Kidney epithelial cell (primary cell): Measurements from ENCODE around the gene ZBTB16. TPM values are rescaled to one million over a fixed set of nuclear protein-coding genes. Genes with fewer than 3 reads are reported as not detected.

ENCODE experiments used
- DNase-seq: peaks from one replicate; pipeline ENCODE4 v3.0.0-alpha.2; 2010; ENCODE audit warnings: low read depth
- H3K27me3 ChIP-seq: 2 replicates; pipeline ENCODE4 v1.6.0; 2011; ENCODE audit warnings: low read length; ENCODE audit not compliant: control insufficient read depth, insufficient read depth
- H3K36me3 ChIP-seq: 2 replicates; pipeline ENCODE4 v1.5.1; 2011; ENCODE audit warnings: low read length; ENCODE audit not compliant: control insufficient read depth, insufficient read depth
- H3K4me3 ChIP-seq: 2 replicates; pipeline ENCODE4 v1.5.1; 2011; ENCODE audit warnings: low read depth, mild to moderate bottlenecking, control low read depth, low read length
- total RNA-seq: library from RNA; depleted of rRNA; stranded (reverse); fragments of >200 nt; gene quantifications from 2 replicates; pipeline ENCODE4 v1.2.3, GENCODE V29; 2015
- TF ChIP-seq, protein P1 (sequence below): IDR thresholded peaks from 2 replicates; pipeline ENCODE4 v1.5.1; 2011; ENCODE audit warnings: mild to moderate bottlenecking, moderate library complexity, low read length, control low read depth, inconsistent platforms; ENCODE audit not compliant: insufficient read depth, poor library complexity, severe bottlenecking

ZBTB16 gene
- total RNA-seq, 1 donor from 2014 or later: 0.08 TPM

- no peak overlapping the region for H3K4me3 ChIP-seq
- no peaks in the 10 kb centered on the region for H3K36me3 ChIP-seq
- peak; percentile 95 for DNase-seq
- peaks cover 12% of the 10 kb centered on the region for H3K27me3 ChIP-seq
- TF ChIP-seq, protein P1, sequence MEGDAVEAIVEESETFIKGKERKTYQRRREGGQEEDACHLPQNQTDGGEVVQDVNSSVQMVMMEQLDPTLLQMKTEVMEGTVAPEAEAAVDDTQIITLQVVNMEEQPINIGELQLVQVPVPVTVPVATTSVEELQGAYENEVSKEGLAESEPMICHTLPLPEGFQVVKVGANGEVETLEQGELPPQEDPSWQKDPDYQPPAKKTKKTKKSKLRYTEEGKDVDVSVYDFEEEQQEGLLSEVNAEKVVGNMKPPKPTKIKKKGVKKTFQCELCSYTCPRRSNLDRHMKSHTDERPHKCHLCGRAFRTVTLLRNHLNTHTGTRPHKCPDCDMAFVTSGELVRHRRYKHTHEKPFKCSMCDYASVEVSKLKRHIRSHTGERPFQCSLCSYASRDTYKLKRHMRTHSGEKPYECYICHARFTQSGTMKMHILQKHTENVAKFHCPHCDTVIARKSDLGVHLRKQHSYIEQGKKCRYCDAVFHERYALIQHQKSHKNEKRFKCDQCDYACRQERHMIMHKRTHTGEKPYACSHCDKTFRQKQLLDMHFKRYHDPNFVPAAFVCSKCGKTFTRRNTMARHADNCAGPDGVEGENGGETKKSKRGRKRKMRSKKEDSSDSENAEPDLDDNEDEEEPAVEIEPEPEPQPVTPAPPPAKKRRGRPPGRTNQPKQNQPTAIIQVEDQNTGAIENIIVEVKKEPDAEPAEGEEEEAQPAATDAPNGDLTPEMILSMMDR: no peak
Observed at GRCh38 chr11:114159802-114160632, 100.5 kb downstream of the ZBTB16 start.

DNA sequence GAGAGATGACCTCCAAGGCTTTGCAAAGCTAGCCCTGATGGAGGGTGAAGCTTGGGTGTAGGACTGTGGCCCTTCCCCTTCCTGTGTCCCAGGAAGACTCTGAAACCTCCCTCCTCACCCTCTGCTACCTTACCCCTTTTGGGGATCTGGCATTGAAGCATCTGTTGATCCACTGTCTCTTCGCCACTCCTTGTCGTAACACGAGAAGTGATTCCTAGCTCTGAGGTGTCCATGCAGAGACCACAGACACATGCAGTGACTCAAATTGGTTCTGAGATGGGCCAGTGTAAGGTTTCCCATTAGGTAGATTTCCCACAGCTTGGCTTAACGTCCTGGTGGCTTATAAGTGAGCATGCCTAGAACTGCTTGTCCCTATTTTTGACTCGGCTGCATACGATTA is 101.4 kb downstream of the ZBTB16 start:
- no peak for DNase-seq
- no peak overlapping the region for H3K4me3 ChIP-seq
- TF ChIP-seq, protein P1: no peak
- no peaks in the 10 kb centered on the region for H3K36me3 ChIP-seq
- peaks cover 12% of the 10 kb centered on the region for H3K27me3 ChIP-seq

DNA sequence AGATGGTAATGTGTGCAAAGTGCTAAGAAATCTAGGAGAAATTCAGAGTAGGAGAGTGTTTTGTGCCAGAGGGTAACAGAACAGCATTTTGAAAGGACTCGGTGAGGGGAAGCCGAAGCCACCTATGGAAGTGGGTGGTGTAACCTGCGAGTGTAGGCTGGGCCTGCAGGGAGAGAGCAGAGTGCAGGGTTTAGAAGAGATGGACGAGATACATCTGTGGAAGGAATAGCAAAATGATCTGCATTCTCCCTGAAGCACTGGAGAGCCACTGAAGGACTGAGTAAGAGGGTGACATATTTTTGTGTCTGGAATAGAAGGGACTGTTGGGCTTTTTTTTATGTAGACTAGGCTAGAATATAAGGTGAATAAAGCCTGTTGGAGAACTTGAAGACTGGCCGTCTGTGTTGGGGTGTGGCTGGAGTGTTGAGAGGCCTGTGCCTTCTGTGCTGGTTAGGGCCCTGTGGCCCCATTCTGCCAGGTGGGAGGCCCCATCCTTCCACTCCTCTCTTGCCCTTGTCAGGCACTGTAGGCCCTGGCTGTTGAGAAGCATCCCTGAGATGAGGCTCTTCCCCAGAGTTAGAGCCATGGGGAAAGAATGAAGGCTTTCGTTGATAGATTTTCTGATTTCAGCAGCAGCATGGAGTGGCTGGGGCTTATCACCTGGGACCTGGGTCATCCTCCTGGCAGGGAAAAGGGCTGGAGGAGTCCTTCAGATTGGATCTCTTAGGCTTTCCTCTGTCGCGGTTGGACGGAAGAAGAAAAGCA is 102.2 kb downstream of the ZBTB16 start:
- peaks cover 9% of the 10 kb centered on the region for H3K27me3 ChIP-seq
- TF ChIP-seq, protein P1: no peak
- no peak overlapping the region for H3K4me3 ChIP-seq
- DNase-seq: no peak
- no peaks in the 10 kb centered on the region for H3K36me3 ChIP-seq

DNA sequence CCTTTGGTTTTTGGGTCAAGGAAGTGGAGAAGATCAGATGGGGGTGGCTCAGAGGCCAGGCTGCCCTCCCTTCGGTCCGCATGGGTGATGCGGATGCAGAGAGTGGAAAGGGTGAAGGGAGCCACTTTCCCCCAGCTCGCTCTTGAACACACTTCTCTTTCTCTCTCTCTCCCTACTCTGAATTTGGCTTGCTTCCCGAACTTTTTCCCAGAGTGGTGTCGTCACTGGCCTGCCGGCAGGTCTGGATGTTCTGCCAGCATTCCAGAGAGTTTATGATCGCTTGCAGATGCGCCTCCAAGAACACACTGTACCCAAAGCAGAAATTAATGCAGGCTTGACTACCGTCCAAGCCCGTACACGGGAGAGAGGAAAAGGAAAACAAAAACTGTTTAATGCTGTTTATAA is 103.2 kb downstream of the ZBTB16 start:
- TF ChIP-seq, protein P1: no peak

GRCh38 chr11:114163229-114163631 is 103.7 kb downstream of the ZBTB16 start:
- no peak overlapping the region for H3K4me3 ChIP-seq
- DNase-seq: peak; percentile 31
- H3K27me3 ChIP-seq: peaks cover 3% of the 10 kb centered on the region
- no peaks in the 10 kb centered on the region for H3K36me3 ChIP-seq
- TF ChIP-seq, protein P1: no peak

More for the DNA sequence above, 103.2 kb downstream of the ZBTB16 start:
- no peaks in the 10 kb centered on the region for H3K36me3 ChIP-seq
- H3K27me3 ChIP-seq: peaks cover 8% of the 10 kb centered on the region
- DNase-seq: peak; percentile 97
- H3K4me3 ChIP-seq: no peak overlapping the region
